ENCODE measurements around the gene TUBAL3. TPM values are rescaled to one million over a fixed set of nuclear protein-coding genes. Genes with fewer than 3 reads are reported as not detected.

The TUBAL3 gene
- total RNA-seq, 2 donors from 2014 or later = not detected

DNA sequence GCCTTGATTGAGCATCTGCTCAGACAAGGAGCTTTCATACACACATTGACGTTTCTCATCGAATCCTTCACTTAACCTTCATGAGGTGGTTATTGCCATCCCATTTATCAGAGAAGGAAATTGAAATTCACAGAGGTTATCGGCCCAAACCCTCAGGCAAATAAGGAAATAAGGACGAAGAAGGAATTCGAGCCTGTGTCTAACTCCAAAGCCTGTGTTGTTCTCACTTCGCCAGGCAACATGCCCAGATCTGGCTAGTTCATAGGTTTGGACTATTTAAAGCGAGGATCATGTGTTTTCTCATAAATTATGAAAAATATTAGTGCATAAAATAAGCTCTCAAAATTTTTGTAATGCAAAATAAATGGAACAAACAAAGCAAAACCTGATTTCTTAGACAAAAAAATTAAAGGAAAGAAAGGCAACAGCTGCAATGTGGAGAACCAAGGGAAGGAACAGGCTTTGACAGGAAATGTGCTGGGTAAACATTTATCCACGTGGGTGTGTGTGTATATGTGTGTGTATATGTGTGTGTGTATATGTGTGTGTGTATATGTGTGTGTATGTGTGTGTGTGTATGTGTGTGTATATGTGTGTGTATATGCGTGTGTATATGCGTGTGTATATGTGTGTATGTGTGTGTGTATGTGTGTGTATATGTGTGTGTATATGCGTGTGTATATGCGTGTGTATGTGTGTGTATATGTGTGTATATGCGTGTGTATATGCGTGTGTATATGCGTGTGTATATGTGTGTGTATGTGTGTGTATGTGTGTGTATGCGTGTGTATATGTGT is 35.1 kb downstream of the TUBAL3 start:
- Mint-ChIP-seq H3K36me3 (no peaks in the 10 kb centered on the region), H3K27ac (no peak overlapping the region), H3K9me3 (peaks cover 9 to 12% of the 10 kb centered on the region in 2 donors)
- DNase-seq (ENCODE audit: low spot score in 2 of 2) = no peak
- ATAC-seq = no peak

DNA sequence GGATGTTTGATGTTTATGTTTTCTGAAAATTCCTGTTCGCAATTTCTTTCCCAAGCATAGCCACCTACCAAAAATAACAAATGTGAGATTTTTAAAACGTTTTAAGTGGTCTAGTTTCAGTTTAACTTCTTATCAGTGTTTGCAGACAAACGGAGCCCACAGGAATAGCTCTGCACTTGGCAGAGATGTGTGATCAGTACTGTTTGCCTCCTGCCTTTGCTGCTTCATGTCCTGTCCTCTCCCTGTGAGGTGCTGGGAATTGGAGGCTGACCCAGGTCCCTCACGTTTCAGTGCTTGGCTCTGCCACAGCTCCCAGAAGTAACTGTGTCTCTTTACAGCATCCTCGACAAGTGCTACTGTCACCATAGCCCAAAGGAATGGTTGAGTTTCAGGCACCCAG is 38.7 kb downstream of the TUBAL3 start:
- Mint-ChIP-seq H3K9me3 (peaks cover 7% of the 10 kb centered on the region in 2 donors), H3K36me3 (no peaks in the 10 kb centered on the region), H3K27ac (no peak overlapping the region)
- ATAC-seq (no peak), DNase-seq (ENCODE audit: low spot score in 2 of 2) (no peak)

DNA sequence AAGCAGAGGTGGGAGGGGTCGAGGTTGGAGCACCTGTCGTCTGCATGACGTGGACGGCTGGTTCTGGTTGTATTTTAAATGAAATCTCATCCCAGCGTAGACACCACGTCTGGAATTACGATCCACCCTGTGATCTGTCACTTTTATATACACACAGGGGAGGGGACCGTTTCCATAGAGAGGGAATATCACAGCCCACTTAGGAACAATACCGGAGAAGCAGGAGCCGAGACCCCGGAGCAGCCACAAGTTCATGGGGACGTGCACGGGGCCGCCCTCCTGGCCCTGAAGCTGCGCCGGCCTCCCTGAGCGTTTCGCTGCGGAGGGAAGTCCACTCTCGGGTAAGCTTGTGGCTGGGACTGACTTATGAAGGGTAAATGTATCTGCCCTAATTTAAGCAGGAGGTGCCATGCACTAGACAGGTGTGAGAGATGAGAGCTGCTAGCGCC is 39.7 kb downstream of the TUBAL3 start, which contains the start of gene UCN3:
TSS of gene UCN3 (plus strand) at position 77 of the 449 bp plus-strand sequence. CDS start 8,755 bp downstream, outside the sequence.
- H3K36me3 Mint-ChIP-seq = no peaks in the 10 kb centered on the region
- peak within 1 kb of the TSS in 1 of 2 donors; percentile 10 for H3K27ac Mint-ChIP-seq
- no peak for DNase-seq (ENCODE audit: low spot score in 2 of 2)
- no peaks in the 10 kb centered on the region for H3K9me3 Mint-ChIP-seq
- ATAC-seq = no peak

DNA sequence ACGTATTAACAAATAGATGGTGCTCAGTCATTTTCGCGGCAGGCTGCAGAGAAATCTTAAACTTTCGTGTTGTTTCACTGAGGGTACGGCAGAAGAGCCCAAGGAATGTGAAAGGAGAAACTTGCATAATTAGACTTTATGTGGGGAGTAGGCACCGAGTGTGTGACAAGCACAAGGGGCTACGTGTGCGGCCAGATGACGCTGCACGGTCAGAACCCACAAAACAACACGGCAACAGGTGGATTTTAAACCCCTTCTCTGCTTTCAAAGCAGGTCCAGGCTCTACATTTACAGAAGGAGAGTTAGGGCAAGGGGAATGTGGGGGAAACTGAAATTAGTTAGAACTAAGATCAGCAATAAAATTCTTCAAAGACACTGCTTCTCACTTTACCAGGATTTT is 40.3 kb downstream of the TUBAL3 start:
- Mint-ChIP-seq H3K9me3 (no peaks in the 10 kb centered on the region), H3K36me3 (no peaks in the 10 kb centered on the region), H3K27ac (no peak overlapping the region)
- ATAC-seq (no peak), DNase-seq (ENCODE audit: low spot score in 2 of 2) (no peak)

DNA sequence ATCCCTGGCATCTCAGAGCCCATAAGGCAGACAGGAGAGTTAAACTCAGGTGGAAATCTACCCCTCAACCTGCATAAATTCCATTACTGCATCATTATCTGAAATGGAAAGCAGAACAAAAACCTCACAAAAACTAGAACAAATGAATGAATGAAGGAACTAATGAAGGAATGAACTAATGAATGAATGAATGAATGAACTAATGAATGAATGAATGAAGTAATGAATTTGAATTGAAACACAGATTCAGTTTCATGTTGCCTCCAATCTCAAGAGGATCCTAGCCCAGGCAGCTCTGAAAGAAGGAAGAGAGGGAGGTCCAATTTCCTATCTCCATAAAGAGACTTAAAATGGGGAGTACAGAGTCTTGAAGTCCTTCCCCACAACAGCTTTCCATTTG is 41.8 kb downstream of the TUBAL3 start:
- DNase-seq (ENCODE audit: low spot score in 2 of 2) = no peak
- no peak for ATAC-seq
- no peaks in the 10 kb centered on the region for H3K9me3 Mint-ChIP-seq
- H3K27ac Mint-ChIP-seq = no peak overlapping the region
- H3K36me3 Mint-ChIP-seq = no peaks in the 10 kb centered on the region

DNA sequence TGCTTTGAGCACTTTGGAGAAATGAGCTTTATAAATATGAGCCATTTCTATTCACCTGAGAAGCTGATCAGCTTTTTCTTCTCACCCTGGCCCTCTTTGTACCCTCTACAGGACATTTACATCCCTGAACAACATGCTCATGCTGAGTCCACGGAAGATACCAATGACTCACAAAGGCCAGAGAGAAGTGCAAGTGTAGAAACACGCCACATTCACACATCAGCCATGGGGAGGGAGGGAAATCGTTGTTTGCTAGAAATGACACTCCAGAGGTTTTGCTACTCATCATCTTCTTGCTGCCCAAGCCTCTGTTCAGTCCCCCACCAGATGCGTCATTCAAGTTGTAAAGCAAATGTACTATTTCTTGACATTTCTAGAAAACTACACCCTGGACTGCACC is 42.7 kb downstream of the TUBAL3 start:
- no peak for DNase-seq (ENCODE audit: low spot score in 2 of 2)
- ATAC-seq = peak in 1 of 2 donors; percentile 71
- Mint-ChIP-seq H3K36me3 (no peaks in the 10 kb centered on the region), H3K27ac (no peak overlapping the region), H3K9me3 (no peaks in the 10 kb centered on the region)

DNA sequence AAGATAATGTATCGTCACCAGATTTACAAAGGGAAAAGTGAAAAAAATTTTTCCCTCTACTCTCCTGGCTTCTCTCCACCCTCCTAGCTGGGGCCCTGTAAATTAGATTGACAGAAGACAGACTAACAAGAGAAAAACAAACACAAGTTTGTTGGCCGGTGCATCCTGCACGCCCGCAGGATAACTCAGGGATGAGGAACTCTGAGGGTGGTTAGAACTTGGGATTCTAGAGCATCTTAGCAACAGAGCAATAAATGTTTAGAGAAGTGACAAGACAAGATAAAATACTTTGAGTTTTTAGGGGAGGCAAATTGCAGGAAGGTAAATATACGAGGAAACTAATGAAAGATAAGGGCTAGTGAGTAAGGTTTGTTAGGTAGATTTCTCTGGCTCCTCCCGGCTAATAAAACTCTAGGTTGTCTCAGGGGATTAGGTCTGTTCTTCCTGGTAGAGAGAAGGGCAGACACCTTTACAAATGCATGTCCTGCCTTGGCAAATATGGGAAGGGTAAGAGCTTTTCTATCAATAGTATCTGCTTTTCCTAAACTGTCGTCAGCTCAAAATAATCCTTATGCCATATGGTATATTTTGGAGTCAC is 44.2 kb downstream of the TUBAL3 start:
- no peak overlapping the region for H3K27ac Mint-ChIP-seq
- H3K36me3 Mint-ChIP-seq = no peaks in the 10 kb centered on the region
- no peak for ATAC-seq

DNA sequence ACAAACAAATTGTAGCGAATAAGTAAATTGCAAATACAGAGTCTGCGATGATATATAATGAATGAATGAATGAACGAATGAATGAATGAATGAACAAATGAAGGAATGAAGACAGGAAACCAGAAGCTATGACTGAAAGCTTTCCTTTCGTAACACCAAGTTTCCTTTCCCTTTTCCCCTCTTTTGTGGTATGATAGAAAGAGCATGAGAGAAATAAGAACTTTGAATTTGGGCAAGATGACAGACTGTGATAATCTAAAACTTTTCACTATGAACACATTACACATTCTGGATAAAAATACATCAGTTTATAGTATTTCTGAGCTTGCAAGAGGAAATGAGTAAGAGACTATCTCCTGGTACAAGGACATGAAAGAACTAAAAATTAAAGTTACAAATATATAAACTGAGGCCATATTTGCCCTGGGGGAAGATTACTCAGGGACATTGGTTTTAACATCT is 48.3 kb downstream of the TUBAL3 start:
- Mint-ChIP-seq H3K27ac (no peak overlapping the region), H3K36me3 (no peaks in the 10 kb centered on the region), H3K9me3 (no peaks in the 10 kb centered on the region)
- ATAC-seq (peak; percentile 87 to 98), DNase-seq (ENCODE audit: low spot score in 2 of 2) (no peak)

More for the DNA sequence above, 44.2 kb downstream of the TUBAL3 start:
- DNase-seq (ENCODE audit: low spot score in 2 of 2) = no peak
- H3K9me3 Mint-ChIP-seq = no peaks in the 10 kb centered on the region

DNA sequence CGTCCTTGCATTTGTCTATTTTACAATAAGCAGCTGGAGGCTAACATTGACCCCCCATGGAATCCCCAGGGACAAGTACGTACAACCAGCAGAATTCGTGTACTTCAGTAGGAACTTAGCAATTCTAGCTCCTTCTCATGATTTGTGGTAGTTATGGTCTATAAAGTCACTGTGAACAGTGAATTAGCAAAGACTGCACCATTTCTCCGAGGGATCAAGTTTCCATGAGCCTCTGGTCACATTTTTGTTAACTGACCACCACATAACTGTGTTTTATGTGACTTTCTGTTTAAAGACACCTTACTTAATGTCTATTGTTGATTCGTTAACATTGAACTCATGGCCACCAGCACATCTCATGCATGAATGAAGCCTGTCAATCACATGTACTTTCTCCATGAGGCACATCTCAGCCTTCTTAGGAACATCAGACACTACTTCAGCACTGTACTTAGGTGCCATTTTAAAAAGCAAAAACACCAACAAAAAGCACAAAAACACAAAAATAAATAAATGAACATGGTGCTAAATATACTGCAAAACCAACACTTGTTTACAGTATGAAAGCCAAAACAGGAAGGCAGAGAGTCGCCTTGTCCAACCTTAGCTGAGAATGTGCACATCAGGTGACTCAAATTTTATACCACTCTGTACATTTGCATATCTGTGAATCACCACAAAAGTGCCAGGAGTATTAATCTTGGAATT is 48.9 kb downstream of the TUBAL3 start:
- DNase-seq (ENCODE audit: low spot score in 2 of 2) = no peak
- H3K36me3 Mint-ChIP-seq = no peaks in the 10 kb centered on the region
- H3K9me3 Mint-ChIP-seq = no peaks in the 10 kb centered on the region
- H3K27ac Mint-ChIP-seq = no peak overlapping the region
- ATAC-seq = peak; percentile 44 to 58

DNA sequence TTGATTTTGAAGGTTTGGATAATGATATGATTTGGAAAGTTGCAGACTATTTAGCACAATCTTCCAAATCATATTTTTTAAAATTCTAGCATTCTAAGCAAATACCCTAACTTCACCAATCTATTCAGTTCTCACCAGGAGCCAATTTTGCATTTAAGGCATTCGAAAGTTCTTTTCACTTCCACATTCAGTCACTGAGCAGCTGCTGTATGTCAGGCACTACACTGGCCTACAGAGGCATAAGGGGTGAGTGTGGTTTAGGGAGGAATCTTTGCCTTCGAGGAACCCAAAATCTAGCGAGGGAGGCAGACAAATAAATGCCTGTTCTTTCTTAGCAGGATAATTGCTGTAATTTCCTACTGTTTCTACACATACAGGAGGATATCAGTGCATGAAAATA is 50.6 kb downstream of the TUBAL3 start:
- H3K36me3 Mint-ChIP-seq = no peaks in the 10 kb centered on the region
- ATAC-seq = no peak
- no peaks in the 10 kb centered on the region for H3K9me3 Mint-ChIP-seq
- no peak for DNase-seq (ENCODE audit: low spot score in 2 of 2)
- H3K27ac Mint-ChIP-seq = no peak overlapping the region

DNA sequence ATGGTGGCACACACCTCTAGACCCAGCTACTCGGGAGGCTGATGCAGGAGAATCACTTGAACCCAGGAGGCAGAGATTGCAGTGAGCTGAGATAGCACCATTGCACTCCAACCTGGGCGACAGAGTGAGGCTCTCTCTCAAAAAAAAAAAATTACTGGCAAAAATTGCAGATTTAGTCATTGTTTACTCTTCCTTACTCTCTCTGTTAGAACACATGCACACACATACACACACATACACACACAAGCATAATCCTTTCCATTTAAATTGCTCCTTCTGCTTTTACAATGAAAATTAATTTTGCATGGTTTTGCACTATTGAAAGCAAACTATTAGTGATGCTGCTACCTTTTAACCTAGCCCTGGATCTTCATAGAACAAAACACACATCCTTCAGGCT is 55.3 kb downstream of the TUBAL3 start:
- no peaks in the 10 kb centered on the region for H3K36me3 Mint-ChIP-seq
- ATAC-seq = no peak

DNA sequence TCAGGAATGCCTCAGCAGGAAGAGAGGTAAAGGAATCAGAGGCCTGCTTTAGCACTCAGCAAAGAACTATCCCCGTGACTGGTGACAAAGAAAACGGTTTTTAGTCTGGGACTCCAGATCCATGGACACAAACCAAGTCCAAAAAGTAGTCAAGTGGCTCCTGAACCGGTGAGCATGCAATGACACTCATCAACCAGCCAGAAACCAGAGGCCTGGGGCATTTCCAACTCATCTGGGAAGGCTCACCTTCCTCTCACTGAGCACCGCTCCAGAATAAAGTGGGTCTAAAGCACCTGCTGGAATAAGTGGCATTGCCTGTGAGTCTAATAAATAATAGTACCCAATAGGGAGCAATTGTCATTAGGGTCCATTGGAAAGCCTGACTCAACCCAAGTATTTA is 57.7 kb downstream of the TUBAL3 start:
- H3K27ac Mint-ChIP-seq = no peak overlapping the region

More for the DNA sequence above, 55.3 kb downstream of the TUBAL3 start:
- DNase-seq (ENCODE audit: low spot score in 2 of 2) = no peak
- Mint-ChIP-seq H3K9me3 (no peaks in the 10 kb centered on the region), H3K27ac (no peak overlapping the region)

DNA sequence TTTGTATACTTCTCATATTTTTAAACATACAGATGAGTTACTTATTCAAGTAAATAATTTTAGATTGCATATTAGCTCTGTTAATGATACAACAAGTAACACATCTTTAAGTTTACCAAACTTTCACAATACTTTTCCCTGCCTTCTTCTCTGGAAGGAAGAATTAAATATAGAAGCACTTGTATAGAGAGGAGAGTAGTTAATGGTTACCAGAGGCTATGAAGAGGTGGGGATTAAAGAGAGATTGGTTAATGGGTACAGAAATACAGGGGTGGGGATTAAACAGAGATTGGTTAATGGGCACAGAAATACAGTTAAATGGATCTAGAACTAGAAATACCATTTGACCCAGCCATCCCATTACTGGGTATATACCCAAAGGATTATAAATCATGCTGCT is 59.9 kb downstream of the TUBAL3 start:
- ATAC-seq (no peak), DNase-seq (ENCODE audit: low spot score in 2 of 2) (no peak)
- H3K36me3 Mint-ChIP-seq = no peaks in the 10 kb centered on the region
- H3K9me3 Mint-ChIP-seq = no peaks in the 10 kb centered on the region
- no peak overlapping the region for H3K27ac Mint-ChIP-seq

More for the DNA sequence above, 57.7 kb downstream of the TUBAL3 start:
- H3K9me3 Mint-ChIP-seq = no peaks in the 10 kb centered on the region
- no peak for DNase-seq (ENCODE audit: low spot score in 2 of 2)
- H3K36me3 Mint-ChIP-seq = no peaks in the 10 kb centered on the region
- no peak for ATAC-seq

DNA sequence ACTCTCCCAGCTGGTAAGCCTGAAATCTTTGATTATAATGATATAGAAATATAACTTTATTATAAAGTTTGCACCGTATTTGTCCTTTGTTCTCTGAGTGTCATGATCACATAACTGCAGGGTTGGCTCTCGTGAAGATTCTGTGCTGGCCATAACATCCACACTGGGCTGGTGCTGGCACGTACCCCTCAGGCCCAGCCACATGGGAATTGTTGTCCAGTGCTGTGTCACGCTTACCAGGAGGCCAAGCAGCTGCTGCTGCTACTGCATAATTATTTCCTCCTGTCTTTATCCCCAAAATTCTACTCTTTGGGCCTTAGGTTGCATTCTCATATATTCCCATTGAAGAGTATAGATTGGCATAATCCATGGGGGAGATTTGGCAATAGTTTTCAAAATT is 60.6 kb downstream of the TUBAL3 start:
- Mint-ChIP-seq H3K27ac (no peak overlapping the region), H3K36me3 (no peaks in the 10 kb centered on the region), H3K9me3 (no peaks in the 10 kb centered on the region)
- DNase-seq (ENCODE audit: low spot score in 2 of 2) = no peak
- no peak for ATAC-seq

DNA sequence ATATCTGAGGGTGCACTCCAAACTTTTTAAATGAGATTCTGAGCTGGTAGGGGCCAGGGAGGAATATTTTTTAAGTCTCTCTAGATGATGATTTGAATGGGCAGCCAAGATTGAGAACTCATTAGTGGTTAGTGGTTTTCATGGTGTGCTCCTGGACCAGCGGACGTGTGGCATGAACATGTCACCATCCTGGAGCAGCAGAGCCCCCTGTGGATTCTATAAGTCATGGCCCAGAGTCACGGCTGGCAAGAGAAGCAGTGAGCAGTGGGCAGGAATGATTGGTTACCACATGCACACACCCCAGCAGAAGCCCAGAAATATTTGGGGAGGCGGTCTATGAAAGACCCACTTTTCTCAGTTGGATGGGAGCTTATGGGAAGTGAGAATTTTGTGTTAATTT is 61.1 kb downstream of the TUBAL3 start:
- no peak for DNase-seq (ENCODE audit: low spot score in 2 of 2)

More for the DNA sequence above, 61.1 kb downstream of the TUBAL3 start:
- no peak for ATAC-seq
- Mint-ChIP-seq H3K36me3 (no peaks in the 10 kb centered on the region), H3K9me3 (no peaks in the 10 kb centered on the region), H3K27ac (no peak overlapping the region)

Data from activated naive CD4-positive, alpha-beta T cell treated with anti-CD3 and anti-CD28 coated beads, Interleukin-2, amount 50 U/mL, for 72 hours (primary cell).